ENCODE results near the gene S100A5. TPM values are rescaled to one million over a fixed set of nuclear protein-coding genes. Genes with fewer than 3 reads are reported as not detected.
A peak's percentile ranks its signal among the peaks of the same experiment; 100 is the strongest.

Gene S100A5
- total RNA-seq, 1 experiment from 2014 or later, result not detected

DNA sequence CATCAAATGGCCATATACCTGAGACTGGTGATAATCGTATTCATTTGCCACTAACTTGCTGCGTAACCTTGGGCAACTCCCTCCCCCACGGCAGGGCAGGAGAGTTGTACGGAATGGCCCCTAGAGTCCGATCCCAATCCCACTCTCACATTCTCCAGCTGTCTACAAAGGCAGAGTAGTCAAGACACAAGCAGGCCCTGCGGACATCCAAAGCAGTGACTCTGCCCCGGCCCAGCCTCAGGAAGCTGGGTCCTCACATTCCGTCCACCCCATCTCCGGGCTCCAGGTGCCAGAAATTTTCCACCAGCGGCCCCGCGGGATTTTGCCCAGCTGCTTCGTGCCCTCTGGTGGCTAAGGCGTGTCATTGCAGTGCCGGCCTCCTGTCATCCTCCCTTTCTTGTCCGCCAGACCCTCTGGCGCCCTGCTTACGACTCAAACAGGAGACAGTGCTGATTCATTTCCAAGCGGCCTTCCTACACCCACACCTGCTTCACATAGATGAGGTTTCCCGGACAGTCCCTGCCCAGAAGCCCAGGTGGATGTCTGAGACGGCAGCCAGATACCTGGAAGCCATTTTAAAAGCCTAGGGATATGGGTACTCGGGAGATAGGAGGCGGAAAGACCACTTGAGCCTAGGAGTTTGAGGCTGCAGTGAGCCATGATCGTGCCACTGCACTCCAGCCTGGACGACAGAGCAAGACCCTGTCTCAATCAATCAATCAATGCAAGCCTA, 27.8 kb upstream of the S100A5 start:
- no peak overlapping the region for H3K9ac ChIP-seq (ENCODE audit: extremely low read depth, insufficient read length, low read length)
- H4K8ac ChIP-seq (replicated peaks; ENCODE audit: insufficient read length, low read depth, low read length), result no peak overlapping the region
- H2AK5ac ChIP-seq (ENCODE audit: insufficient read length, low read length), result no peak overlapping the region
- peak; percentile 96 for DNase-seq
- no peak overlapping the region for H3K27ac ChIP-seq (ENCODE audit: insufficient read length, low read depth, low read length)
- H3K56ac ChIP-seq (ENCODE audit: insufficient read length, low read depth, low read length), result no peak overlapping the region
- H2BK120ac ChIP-seq (ENCODE audit: low read depth, low read length, poor library complexity, severe bottlenecking), result no peak overlapping the region
- no peak overlapping the region for H2BK12ac ChIP-seq (ENCODE audit: insufficient read length, low read depth, low read length)
- no peaks in the 10 kb centered on the region for H3K27me3 ChIP-seq (ENCODE audit: insufficient read depth, low read length)
- no peak overlapping the region for H2BK20ac ChIP-seq (ENCODE audit: low read depth, low read length, poor library complexity, severe bottlenecking)
- no peaks in the 10 kb centered on the region for H3K9me3 ChIP-seq (ENCODE audit: control insufficient read depth, low read depth, low read length)
- Mint-ChIP-seq H3K27me3 (ENCODE audit: low read depth) (peaks cover 15% of the 10 kb centered on the region), H3K27ac (peak overlapping the region in 2 of 3 experiments; percentile 32 to 96; a peak in 4 of 7 replicates), H3K4me3 (peak overlapping the region; percentile 27 to 39; a peak in 4 of 5 replicates), H3K9me3 (no peaks in the 10 kb centered on the region), H3K4me1 (peaks cover 33 to 35% of the 10 kb centered on the region in 2 experiments), H3K36me3 (ENCODE audit: insufficient read depth in 1 of 3, low read depth in 3 of 3) (no peaks in the 10 kb centered on the region)
- H2AFZ ChIP-seq (ENCODE audit: low read length), result no peak overlapping the region
- H3K14ac ChIP-seq (ENCODE audit: insufficient read depth, low read length), result no peak overlapping the region
- no peaks in the 10 kb centered on the region for H3K23me2 ChIP-seq (ENCODE audit: insufficient read length, low read depth, low read length, poor library complexity, severe bottlenecking)
- TF ChIP-seq, protein P1, sequence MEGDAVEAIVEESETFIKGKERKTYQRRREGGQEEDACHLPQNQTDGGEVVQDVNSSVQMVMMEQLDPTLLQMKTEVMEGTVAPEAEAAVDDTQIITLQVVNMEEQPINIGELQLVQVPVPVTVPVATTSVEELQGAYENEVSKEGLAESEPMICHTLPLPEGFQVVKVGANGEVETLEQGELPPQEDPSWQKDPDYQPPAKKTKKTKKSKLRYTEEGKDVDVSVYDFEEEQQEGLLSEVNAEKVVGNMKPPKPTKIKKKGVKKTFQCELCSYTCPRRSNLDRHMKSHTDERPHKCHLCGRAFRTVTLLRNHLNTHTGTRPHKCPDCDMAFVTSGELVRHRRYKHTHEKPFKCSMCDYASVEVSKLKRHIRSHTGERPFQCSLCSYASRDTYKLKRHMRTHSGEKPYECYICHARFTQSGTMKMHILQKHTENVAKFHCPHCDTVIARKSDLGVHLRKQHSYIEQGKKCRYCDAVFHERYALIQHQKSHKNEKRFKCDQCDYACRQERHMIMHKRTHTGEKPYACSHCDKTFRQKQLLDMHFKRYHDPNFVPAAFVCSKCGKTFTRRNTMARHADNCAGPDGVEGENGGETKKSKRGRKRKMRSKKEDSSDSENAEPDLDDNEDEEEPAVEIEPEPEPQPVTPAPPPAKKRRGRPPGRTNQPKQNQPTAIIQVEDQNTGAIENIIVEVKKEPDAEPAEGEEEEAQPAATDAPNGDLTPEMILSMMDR (conservative IDR thresholded peaks at IDR 0.05), result peak; percentile 99
- WGBS (ENCODE audit: extremely low coverage, insufficient read length, low lambda C conversion rate), result no CpG with 5 or more reads among the region's 25 CpGs
- H3K4me1 ChIP-seq (ENCODE audit: insufficient read depth, low read length), result peaks cover 7% of the 10 kb centered on the region; the same call in 1 of the 2 replicates
- H3K79me1 ChIP-seq (ENCODE audit: insufficient read depth, low read depth, low read length, poor library complexity, severe bottlenecking), result no peaks in the 10 kb centered on the region
- H3K4me2 ChIP-seq (ENCODE audit: insufficient read depth, insufficient read length, low read length), result peak overlapping the region; percentile 23
- H4K91ac ChIP-seq (ENCODE audit: insufficient read length, low read depth, low read length), result no peak overlapping the region
- no peak overlapping the region for H3T11ph ChIP-seq (ENCODE audit: low read length)
- H4K20me1 ChIP-seq (ENCODE audit: control insufficient read depth, insufficient read depth, insufficient read length), result peaks cover 3% of the 10 kb centered on the region
- H4K5ac ChIP-seq (ENCODE audit: insufficient read length, low read depth, low read length), result no peak overlapping the region
- no peak overlapping the region for H3K4ac ChIP-seq (ENCODE audit: low read depth, low read length)
- H3K79me2 ChIP-seq (ENCODE audit: insufficient read depth, low read length), result no peaks in the 10 kb centered on the region
- H3K18ac ChIP-seq (ENCODE audit: insufficient read length, low read depth, low read length), result peak overlapping the region; percentile 4
- no peak overlapping the region for H3K23ac ChIP-seq (ENCODE audit: insufficient read length, low read depth, low read length)
- H2BK5ac ChIP-seq (ENCODE audit: insufficient read length, low read length), result no peak overlapping the region
- H2BK15ac ChIP-seq (ENCODE audit: low read depth, low read length), result no peak overlapping the region
